A549 (cell line): ENCODE measurements around the gene CDC6. TPM values are rescaled to one million over a fixed set of nuclear protein-coding genes. Genes with fewer than 3 reads are reported as not detected.
A peak's percentile ranks its signal among the peaks of the same experiment; 100 is the strongest.

Experiments
- ATAC-seq, 2 experiments: fragments of 200-7000 bp in 1 of 2; fragments of >200 bp in 1 of 2; cut with Nextera tagmentation in 1 of 2; cut with Tn5 transposase in 1 of 2; 3 replicates each; pipeline versions ENCODE4 v1.8.0 to v1.9.1; 2018 to 2020; ENCODE audit warnings: mild to moderate bottlenecking in 1 of 2, moderate library complexity in 1 of 2
- CTCF ChIA-PET: fragments of 300-600 bp; sonication (Branson Sonifier 250); formaldehyde crosslinking; extraction: SDS; loops from one replicate; lab custom pipeline; 2021; ENCODE audit warnings: antibody characterized with exemption, inconsistent platforms; lab: Yijun Ruan, JAX
- POLR2A ChIA-PET: fragments of 350-600 bp; formaldehyde crosslinking; extraction: SDS; loops from one replicate; lab custom pipeline; 2021; ENCODE audit warnings: antibody characterized with exemption, inconsistent platforms; lab: Yijun Ruan, JAX
- DNase-seq, 2 experiments: peaks; one replicate each; pipeline versions ENCODE4 v3.0.0 to v3.0.0-alpha.2; 2011 to 2016; ENCODE audit warnings: low read depth in 1 of 2, low spot score in 1 of 2
- FAIRE-seq: peaks from 2 replicates; lab custom pipeline; 2011; peaks lifted over from hg19 to GRCh38; lab: Jason Lieb, UNC
- H3K27ac ChIP-seq, 2 experiments: fragments of >200 bp; sonication (Bioruptor Twin); formaldehyde crosslinking; 3 replicates each; pipeline ENCODE4 v1.5.1; 2016 to 2017
- H3K4me1 ChIP-seq: fragments of >200 bp; sonication (Bioruptor Twin); formaldehyde crosslinking; 3 replicates; pipeline ENCODE4 v1.6.1; 2016
- H3K4me2 ChIP-seq: fragments of >200 bp; sonication (Bioruptor Twin); formaldehyde crosslinking; 3 replicates; pipeline ENCODE4 v1.6.1; 2016
- H3K4me3 ChIP-seq: fragments of >200 bp; sonication (Bioruptor Twin); formaldehyde crosslinking; 3 replicates; pipeline ENCODE4 v1.5.1; 2016
- H3K9me3 ChIP-seq: fragments of >200 bp; sonication (Bioruptor Twin); formaldehyde crosslinking; 3 replicates; pipeline ENCODE4 v1.6.1; 2016
- BCL3 ChIP-seq: fragments of >200 bp; sonication (Bioruptor Twin); formaldehyde crosslinking; IDR thresholded peaks from 3 replicates; pipeline ENCODE4 v1.6.1; 2016
- CTCF ChIP-seq: fragments of >200 bp; sonication (Bioruptor Twin); formaldehyde crosslinking; IDR thresholded peaks from 3 replicates; pipeline ENCODE4 v1.5.1; 2016
- EHMT2 ChIP-seq: fragments of 200-600 bp; sonication (generic); IDR thresholded peaks from 2 replicates; pipeline ENCODE4 v1.6.1; 2016; ENCODE audit warnings: antibody characterized with exemption, low read depth, mild to moderate bottlenecking, moderate library complexity
- ELK1 ChIP-seq: fragments of 150-350 bp; IDR thresholded peaks from 2 replicates; pipeline ENCODE4 v1.6.1; 2014; ENCODE audit warnings: low read depth, mild to moderate bottlenecking, low read length
- HDAC2 ChIP-seq: fragments of 200-600 bp; sonication (generic); IDR thresholded peaks from 2 replicates; pipeline ENCODE4 v1.6.1; 2016
- HES2 ChIP-seq: fragments of >200 bp; sonication (Bioruptor Twin); formaldehyde crosslinking; IDR thresholded peaks from 2 replicates; pipeline ENCODE4 v1.6.1; 2016
- HOXA7 ChIP-seq: fragments of 250-450 bp; sonication (Bioruptor Pico); IDR thresholded peaks from 2 replicates; pipeline ENCODE4 v1.5.0; 2020; ENCODE audit warnings: mild to moderate bottlenecking, moderate library complexity
- HOXB13 ChIP-seq: fragments of 250-450 bp; sonication (Bioruptor Pico); IDR thresholded peaks from 2 replicates; pipeline ENCODE4 v1.5.0; 2020; ENCODE audit warnings: low read depth, mild to moderate bottlenecking, moderate library complexity
- HOXB5 ChIP-seq: fragments of 250-450 bp; sonication (Bioruptor Pico); IDR thresholded peaks from 2 replicates; pipeline ENCODE4 v1.5.0; 2020; ENCODE audit warnings: mild to moderate bottlenecking, moderate library complexity
- JUN ChIP-seq, 2 experiments: fragments of >200 bp; sonication (Bioruptor Twin); formaldehyde crosslinking; IDR thresholded peaks; 2 replicates in 1 of 2; 3 replicates in 1 of 2; pipeline ENCODE4 v1.6.1; 2016 to 2017
- MAFK ChIP-seq: fragments of 450-650 bp; IDR thresholded peaks from 2 replicates; pipeline ENCODE4 v1.6.1; 2014; ENCODE audit not compliant: partially characterized antibody
- POLR2AphosphoS2 ChIP-seq: conservative IDR thresholded peaks from 2 replicates; pipeline ENCODE4 v1.6.1; 2012; ENCODE audit warnings: low read length, improper control_type of control experiment, inconsistent platforms
- RAD21 ChIP-seq, 2 experiments: fragments of >200 bp in 1 of 2; sonication (Bioruptor Twin) in 1 of 2; formaldehyde crosslinking in 1 of 2; IDR thresholded peaks in 1 of 2; conservative IDR thresholded peaks in 1 of 2; 2 replicates in 1 of 2; 3 replicates in 1 of 2; pipeline ENCODE4 v1.6.1; 2012 to 2018; ENCODE audit warnings: inconsistent platforms in 1 of 2
- RARB ChIP-seq: fragments of 250-450 bp; sonication (Bioruptor Pico); IDR thresholded peaks from 2 replicates; pipeline ENCODE4 v1.8.0; 2021; ENCODE audit warnings: mild to moderate bottlenecking, moderate library complexity
- REST ChIP-seq: fragments of 200-600 bp; sonication (generic); IDR thresholded peaks from 2 replicates; pipeline ENCODE4 v1.6.1; 2016; ENCODE audit warnings: antibody characterized with exemption, mild to moderate bottlenecking, moderate library complexity
- TFCP2L1 ChIP-seq: fragments of 250-450 bp; sonication (Bioruptor Pico); IDR thresholded peaks from 2 replicates; pipeline ENCODE4 v1.5.0; 2021; ENCODE audit warnings: mild to moderate bottlenecking
- ZC3H11A ChIP-seq: fragments of 450-650 bp; IDR thresholded peaks from 2 replicates; pipeline ENCODE4 v1.6.1; 2014; ENCODE audit warnings: antibody characterized with exemption, mild to moderate bottlenecking
- ZNF302 ChIP-seq: fragments of 250-450 bp; sonication (Bioruptor Pico); IDR thresholded peaks from 2 replicates; pipeline ENCODE4 v1.9.0; 2021; ENCODE audit warnings: inconsistent platforms, mild to moderate bottlenecking, moderate library complexity
- WGBS: methylation state at CpG from one replicate; pipeline ENCODE4 v1.1.6; 2017; ENCODE audit errors: missing lambda C conversion rate; 5-methylcytosine and 5-hydroxymethylcytosine counted together
- polyA plus RNA-seq, 4 experiments: library from polyadenylated mRNA; depleted of rRNA in 3 of 4; stranded (reverse); fragments of >200 nt; fragmentation: RNase III in 1 of 4; extraction: RNeasy Plus Mini Kit Qiagen cat#74134 plus additional on column Dnase treatment in 1 of 4; gene quantifications; 2 replicates in 3 of 4; 3 replicates in 1 of 4; pipeline ENCODE4 v1.2.3, GENCODE V29; 2011 to 2017

CDC6 gene
- polyA plus RNA-seq, 2 of the 4 experiments (the other 2 are of a cell fraction), result 67.0 to 79.5 TPM

- ChIA-PET POLR2A (interaction anchor here (0.6 to 1.4 kb wide), 2 partner anchors 17 to 37 kb away, joined by 3 read pairs; no protein-coding TSS in a partner anchor), CTCF (interaction anchor here (0.6 to 50.4 kb wide), 5 partner anchors 10 to 122 kb away, joined by 3 to 2395 read pairs (median 4); partner anchors contain the start of genes CDC6, GJD3 and RARA)
- DNase-seq, result no peak
- no peak for FAIRE-seq
- H3K4me2 ChIP-seq, result peak overlapping the region; percentile 99
- WGBS, result 72% methylated on average over 9 of the region's 10 CpGs
- H3K4me3 ChIP-seq, result no peak overlapping the region
- peak overlapping the region; percentile 67 to 95 for H3K27ac ChIP-seq
- peak in 1 of 2 experiments; percentile 0; a peak in 1 of 6 replicates for ATAC-seq
- H3K4me1 ChIP-seq, result peaks cover 93% of the 10 kb centered on the region
- TF ChIP-seq BCL3 (no peak), HOXA7 (CRISPR knock-in tag) (no peak), HOXB5 (CRISPR knock-in tag) (no peak), HES2 (no peak), JUN (IDR thresholded peaks at IDR 0.05) (no peak), TFCP2L1 (no peak), HDAC2 (no peak), ZNF302 (CRISPR knock-in tag) (no peak), EHMT2 (no peak), RARB (CRISPR knock-in tag) (no peak), RAD21 (conservative IDR thresholded peaks at IDR 0.05 in 1 of 2, IDR thresholded peaks at IDR 0.05 in 1 of 2) (no peak), CTCF (no peak), ZC3H11A (no peak), HOXB13 (CRISPR knock-in tag) (no peak), MAFK (no peak), ELK1 (no peak), REST (no peak), POLR2AphosphoS2 (no peak)
- TF ChIP-seq, all 56 proteins: peak for 0
- H3K9me3 ChIP-seq, result no peaks in the 10 kb centered on the region
Observed at GRCh38 chr17:40323391-40324381, 36.0 kb downstream of the CDC6 start.
